ENCODE results near the gene PLXND1. TPM values are rescaled to one million over a fixed set of nuclear protein-coding genes. Genes with fewer than 3 reads are reported as not detected.
"Not testable (repeated sequence)": the region's sequence is repeated elsewhere in the genome, so short reads cannot be mapped to it uniquely, and the experiment has no call there.

Gene PLXND1
- total RNA-seq, 1 experiment from 2014 or later: 22.0 TPM

DNA sequence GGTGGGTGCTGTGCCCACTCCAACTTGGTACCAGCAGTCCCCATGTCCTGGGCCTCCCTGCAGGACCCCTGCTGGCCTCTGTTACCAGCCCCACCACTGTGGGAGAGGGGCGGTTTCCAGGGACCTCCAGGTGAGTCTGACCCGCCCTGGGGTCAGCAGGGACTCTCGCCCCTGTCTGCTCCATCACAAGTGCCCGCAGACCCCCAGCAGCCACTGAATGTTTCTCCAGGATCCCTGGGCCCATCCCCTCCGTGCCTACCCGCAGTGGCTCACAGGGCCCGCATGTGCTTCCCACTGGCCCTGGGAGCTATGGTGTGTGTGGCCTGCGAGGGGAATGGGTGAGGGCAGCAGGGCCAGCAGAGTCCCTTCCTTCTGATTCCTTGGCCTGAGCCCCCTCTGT is 87.9 kb downstream of the PLXND1 start:
- intact Hi-C loops (cut with micrococcal nuclease; ENCODE audit: unreplicated experiment): no loop called here
- CTCF ChIA-PET: no interaction called here
- H3K9me3 Mint-ChIP-seq (ENCODE audit: low read depth, unreplicated experiment): no peaks in the 10 kb centered on the region
- no peaks in the 10 kb centered on the region for H3K4me1 Mint-ChIP-seq (ENCODE audit: low read depth, unreplicated experiment)
- no peaks in the 10 kb centered on the region for H3K36me3 Mint-ChIP-seq (ENCODE audit: insufficient read depth, unreplicated experiment)
- peaks cover 11% of the 10 kb centered on the region for H3K27me3 Mint-ChIP-seq (ENCODE audit: unreplicated experiment)
- BruUV-seq (replicated peaks): no TSS peak
- H3K4me3 Mint-ChIP-seq (ENCODE audit: low read depth, unreplicated experiment): no peak overlapping the region
- DNase-seq: no peak
- no peak overlapping the region for H3K27ac Mint-ChIP-seq (ENCODE audit: unreplicated experiment)
- TF ChIP-seq, protein P1, sequence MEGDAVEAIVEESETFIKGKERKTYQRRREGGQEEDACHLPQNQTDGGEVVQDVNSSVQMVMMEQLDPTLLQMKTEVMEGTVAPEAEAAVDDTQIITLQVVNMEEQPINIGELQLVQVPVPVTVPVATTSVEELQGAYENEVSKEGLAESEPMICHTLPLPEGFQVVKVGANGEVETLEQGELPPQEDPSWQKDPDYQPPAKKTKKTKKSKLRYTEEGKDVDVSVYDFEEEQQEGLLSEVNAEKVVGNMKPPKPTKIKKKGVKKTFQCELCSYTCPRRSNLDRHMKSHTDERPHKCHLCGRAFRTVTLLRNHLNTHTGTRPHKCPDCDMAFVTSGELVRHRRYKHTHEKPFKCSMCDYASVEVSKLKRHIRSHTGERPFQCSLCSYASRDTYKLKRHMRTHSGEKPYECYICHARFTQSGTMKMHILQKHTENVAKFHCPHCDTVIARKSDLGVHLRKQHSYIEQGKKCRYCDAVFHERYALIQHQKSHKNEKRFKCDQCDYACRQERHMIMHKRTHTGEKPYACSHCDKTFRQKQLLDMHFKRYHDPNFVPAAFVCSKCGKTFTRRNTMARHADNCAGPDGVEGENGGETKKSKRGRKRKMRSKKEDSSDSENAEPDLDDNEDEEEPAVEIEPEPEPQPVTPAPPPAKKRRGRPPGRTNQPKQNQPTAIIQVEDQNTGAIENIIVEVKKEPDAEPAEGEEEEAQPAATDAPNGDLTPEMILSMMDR (IDR thresholded peaks at IDR 0.05; ENCODE audit: unreplicated experiment): no peak

DNA sequence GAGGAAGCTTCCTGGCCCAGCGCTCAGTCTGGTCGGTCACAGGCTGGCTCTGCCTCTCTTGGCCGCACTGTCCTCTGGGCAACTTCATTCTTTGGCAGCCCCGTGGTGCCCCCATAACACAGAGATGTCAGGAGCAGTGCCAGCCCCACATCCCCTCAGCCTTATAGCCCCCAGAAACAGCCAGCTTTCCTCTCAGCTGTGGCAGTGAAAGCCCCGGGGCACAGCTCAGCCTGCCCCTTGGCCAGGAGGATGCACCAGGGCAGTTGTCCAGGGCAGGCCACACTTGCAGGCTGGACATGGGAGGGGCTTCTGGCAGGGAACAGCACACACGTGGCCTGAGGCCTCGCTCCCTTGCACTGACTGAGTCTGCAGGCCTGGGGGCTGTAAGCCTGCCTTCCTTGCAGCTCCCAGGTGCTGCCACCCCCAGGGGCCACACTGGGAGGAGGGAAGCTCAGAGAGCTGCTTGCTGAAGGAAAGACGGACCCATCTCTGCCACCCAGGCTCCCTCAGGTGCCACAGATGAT is 88.4 kb downstream of the PLXND1 start:
- Mint-ChIP-seq H3K27me3 (ENCODE audit: unreplicated experiment) (peaks cover 6% of the 10 kb centered on the region), H3K9me3 (ENCODE audit: low read depth, unreplicated experiment) (no peaks in the 10 kb centered on the region), H3K36me3 (ENCODE audit: insufficient read depth, unreplicated experiment) (no peaks in the 10 kb centered on the region), H3K4me3 (ENCODE audit: low read depth, unreplicated experiment) (no peak overlapping the region), H3K27ac (ENCODE audit: unreplicated experiment) (no peak overlapping the region), H3K4me1 (ENCODE audit: low read depth, unreplicated experiment) (no peaks in the 10 kb centered on the region)
- no TSS peak for BruUV-seq (replicated peaks)
- no peak for DNase-seq
- TF ChIP-seq, protein P1 (IDR thresholded peaks at IDR 0.05; ENCODE audit: unreplicated experiment): no peak
- intact Hi-C loops (cut with micrococcal nuclease; ENCODE audit: unreplicated experiment): no loop called here
- CTCF ChIA-PET: interaction anchor here (0.6 kb wide), 1 partner anchor 592 kb away, joined by 3 read pairs; no protein-coding TSS in a partner anchor

DNA sequence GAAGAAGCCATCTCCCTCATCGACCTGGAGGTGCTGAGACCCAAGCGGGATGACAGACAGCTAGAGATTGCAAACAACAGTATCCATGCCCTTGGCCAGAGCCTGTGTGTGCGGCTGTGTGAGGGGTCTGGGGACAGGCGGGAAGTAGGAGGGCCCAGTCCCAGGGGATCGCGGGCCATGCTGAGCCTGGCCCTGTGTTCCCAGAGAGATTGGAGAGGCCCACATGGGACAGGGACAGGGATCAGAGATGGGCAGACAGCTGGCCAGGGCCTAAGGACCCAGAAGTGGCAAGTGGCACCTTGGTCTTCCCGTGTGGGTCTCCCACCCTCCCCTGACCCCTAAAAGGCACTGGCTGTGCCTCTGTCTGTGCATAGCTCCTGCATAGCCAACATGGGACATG is 89.0 kb downstream of the PLXND1 start:
- TF ChIP-seq, protein P1 (IDR thresholded peaks at IDR 0.05; ENCODE audit: unreplicated experiment): no peak
- intact Hi-C loops (cut with micrococcal nuclease; ENCODE audit: unreplicated experiment): no loop called here
- H3K4me3 Mint-ChIP-seq (ENCODE audit: low read depth, unreplicated experiment): no peak overlapping the region
- BruUV-seq (replicated peaks): no TSS peak
- CTCF ChIA-PET: interaction anchor here (0.6 kb wide), 1 partner anchor 593 kb away, joined by 3 read pairs; no protein-coding TSS in a partner anchor
- no peaks in the 10 kb centered on the region for H3K4me1 Mint-ChIP-seq (ENCODE audit: low read depth, unreplicated experiment)
- peaks cover under 1% of the 10 kb centered on the region for H3K27me3 Mint-ChIP-seq (ENCODE audit: unreplicated experiment)
- H3K9me3 Mint-ChIP-seq (ENCODE audit: low read depth, unreplicated experiment): no peaks in the 10 kb centered on the region
- DNase-seq: no peak
- no peak overlapping the region for H3K27ac Mint-ChIP-seq (ENCODE audit: unreplicated experiment)
- H3K36me3 Mint-ChIP-seq (ENCODE audit: insufficient read depth, unreplicated experiment): no peaks in the 10 kb centered on the region

DNA sequence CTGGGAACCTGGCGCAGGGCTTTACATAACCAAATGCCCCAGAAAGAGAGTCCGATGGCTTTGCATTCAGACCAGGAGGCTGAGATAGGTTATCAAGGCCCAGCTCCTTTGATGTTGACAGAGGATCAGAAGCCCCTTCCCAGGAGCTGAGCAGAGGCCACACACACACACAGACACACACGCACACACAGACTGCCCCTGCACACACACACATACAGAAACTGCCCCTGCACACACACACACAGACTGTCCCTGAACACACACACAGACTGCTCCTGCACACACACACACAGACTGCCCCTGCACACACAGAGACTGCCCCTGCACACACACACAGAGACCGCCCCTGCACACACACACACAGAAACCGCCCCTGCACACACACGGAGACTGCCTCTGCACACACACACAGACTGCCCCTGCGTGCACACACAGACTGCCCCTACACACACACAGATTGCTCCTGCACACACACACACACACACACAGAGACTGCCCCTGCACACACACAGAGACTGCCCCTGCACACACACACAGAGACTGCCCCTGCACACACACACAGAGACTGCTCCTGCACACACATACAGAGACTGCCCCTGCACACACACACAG is 90.5 kb downstream of the PLXND1 start:
- H3K27me3 Mint-ChIP-seq (ENCODE audit: unreplicated experiment); H3K36me3 Mint-ChIP-seq (ENCODE audit: insufficient read depth, unreplicated experiment); intact Hi-C loops (cut with micrococcal nuclease; ENCODE audit: unreplicated experiment); DNase-seq; BruUV-seq (replicated peaks); H3K27ac Mint-ChIP-seq (ENCODE audit: unreplicated experiment); H3K4me3 Mint-ChIP-seq (ENCODE audit: low read depth, unreplicated experiment); H3K9me3 Mint-ChIP-seq (ENCODE audit: low read depth, unreplicated experiment); CTCF ChIA-PET; H3K4me1 Mint-ChIP-seq (ENCODE audit: low read depth, unreplicated experiment): not testable (repeated sequence)

DNA sequence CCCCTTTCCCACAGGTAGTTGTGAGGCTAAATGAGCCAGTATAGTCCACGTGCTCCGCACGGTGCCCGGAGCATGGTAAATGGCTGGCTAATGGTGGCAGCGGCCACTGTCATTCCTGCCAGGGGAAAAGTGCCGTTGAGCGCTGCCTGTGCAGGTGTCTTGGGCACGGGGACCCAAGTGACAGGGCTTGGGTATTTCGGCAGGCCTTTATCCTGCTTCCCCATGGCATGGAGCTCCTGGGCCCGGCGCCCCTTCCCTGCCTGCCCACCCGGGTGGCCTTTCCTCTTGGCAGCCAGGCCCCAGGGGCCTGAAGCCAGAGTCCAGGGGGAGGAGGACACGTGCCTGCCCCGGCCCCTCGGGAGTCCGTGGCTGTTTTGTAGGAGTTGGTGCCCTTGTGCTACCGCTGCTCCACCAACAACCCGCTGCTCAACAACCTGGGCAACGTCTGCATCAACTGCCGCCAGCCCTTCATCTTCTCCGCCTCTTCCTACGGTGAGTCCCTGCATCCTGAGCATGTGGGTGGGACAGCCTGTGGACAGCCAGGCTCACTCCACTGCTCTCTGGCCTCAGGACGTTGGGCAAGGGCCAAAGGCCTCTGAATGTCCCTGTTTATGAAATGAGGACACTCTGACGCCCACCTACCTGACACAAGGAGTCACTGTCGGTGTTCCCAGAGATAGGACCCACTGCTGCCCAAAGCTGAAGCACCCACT is 91.2 kb downstream of the PLXND1 start:
- H3K36me3 Mint-ChIP-seq (ENCODE audit: insufficient read depth, unreplicated experiment); H3K4me1 Mint-ChIP-seq (ENCODE audit: low read depth, unreplicated experiment); H3K27me3 Mint-ChIP-seq (ENCODE audit: unreplicated experiment); DNase-seq; intact Hi-C loops (cut with micrococcal nuclease; ENCODE audit: unreplicated experiment); H3K27ac Mint-ChIP-seq (ENCODE audit: unreplicated experiment); BruUV-seq (replicated peaks); H3K9me3 Mint-ChIP-seq (ENCODE audit: low read depth, unreplicated experiment); CTCF ChIA-PET; H3K4me3 Mint-ChIP-seq (ENCODE audit: low read depth, unreplicated experiment): not testable (repeated sequence)

Data from Calu3 (cell line).